Skin epidermis (tissue), 12 donors: ENCODE results near the gene CDY2B.
"Not testable (repeated sequence)": the region's sequence is repeated elsewhere in the genome, so short reads cannot be mapped to it uniquely, and the experiment has no call there.

Experiments used
- H3K27ac ChIP-seq, 21 experiments: fragments of 200-600 bp; sonication (generic) in 11 of 21; one replicate each; pipeline ENCODE4 v1.5.0; 2020; ENCODE audit warnings: mild to moderate bottlenecking in 3 of 21, inconsistent platforms in 2 of 21, moderate library complexity in 2 of 21
- H3K4me3 ChIP-seq, 7 experiments: fragments of 200-600 bp; sonication (generic) in 2 of 7; one replicate each; pipeline ENCODE4 v1.5.0; 2020; ENCODE audit warnings: inconsistent platforms in 2 of 7, mild to moderate bottlenecking in 2 of 7, moderate library complexity in 1 of 7

Gene CDY2B, protein sequence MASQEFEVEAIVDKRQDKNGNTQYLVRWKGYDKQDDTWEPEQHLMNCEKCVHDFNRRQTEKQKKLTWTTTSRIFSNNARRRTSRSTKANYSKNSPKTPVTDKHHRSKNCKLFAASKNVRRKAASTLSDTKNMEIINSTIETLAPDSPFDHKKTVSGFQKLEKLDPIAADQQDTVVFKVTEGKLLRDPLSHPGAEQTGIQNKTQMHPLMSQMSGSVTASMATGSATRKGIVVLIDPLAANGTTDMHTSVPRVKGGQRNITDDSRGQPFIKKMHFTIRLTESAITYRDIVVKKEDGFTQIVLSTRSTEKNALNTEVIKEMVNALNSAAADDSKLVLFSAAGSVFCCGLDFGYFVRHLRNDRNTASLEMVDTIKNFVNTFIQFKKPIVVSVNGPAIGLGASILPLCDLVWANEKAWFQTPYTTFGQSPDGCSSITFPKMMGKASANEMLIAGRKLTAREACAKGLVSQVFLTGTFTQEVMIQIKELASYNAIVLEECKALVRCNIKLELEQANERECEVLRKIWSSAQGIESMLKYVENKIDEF

DNA sequence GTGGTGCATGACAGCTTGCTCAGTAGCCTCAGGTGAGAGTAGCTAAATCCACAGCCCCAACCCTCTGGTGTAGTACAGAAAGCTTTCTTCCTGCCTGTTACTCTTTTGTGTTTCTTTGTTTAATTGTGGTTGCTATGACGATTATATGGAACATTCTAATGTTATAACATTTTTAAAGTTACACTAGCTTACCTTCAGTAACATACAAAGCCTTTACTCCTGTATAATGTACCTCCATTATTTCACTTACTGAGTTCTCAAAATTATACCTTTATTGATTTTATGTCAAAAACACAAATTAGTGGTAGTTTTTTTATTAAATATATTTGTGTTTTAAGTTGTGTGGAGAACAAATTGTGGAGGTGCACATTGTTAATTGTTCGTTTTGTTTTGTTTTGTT, at the start of gene CDY2B:
TSS of gene CDY2B (minus strand) at position 101 of the 400 bp plus-strand sequence. CDS start 328 bp downstream, outside the sequence.
- not testable (repeated sequence) for H3K4me3 ChIP-seq, H3K27ac ChIP-seq

DNA sequence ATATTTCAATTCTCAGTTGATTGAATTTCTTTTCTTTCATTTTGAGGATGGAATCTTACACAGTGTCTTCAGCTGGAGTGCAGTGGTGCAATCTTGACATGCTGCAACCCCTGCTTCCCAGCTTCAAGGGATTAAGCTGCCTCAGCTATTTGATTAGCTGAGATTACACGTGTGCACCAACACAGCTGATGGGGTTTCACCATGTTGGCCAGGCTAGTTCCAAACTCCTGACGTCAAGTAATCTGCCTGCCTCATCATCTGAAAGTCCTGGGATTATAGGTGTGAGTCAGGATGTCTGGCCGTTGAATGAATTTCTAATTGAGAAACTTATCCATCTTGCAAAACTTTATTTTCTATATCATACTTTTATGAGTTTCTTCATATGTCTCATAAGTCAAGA, 28.0 kb upstream of the CDY2B start:
- not testable (repeated sequence) for H3K4me3 ChIP-seq, H3K27ac ChIP-seq

GRCh38 chrY:17907351-17907750, 27.3 kb upstream of the CDY2B start:
- H3K4me3 ChIP-seq, H3K27ac ChIP-seq: not testable (repeated sequence)

- not testable (repeated sequence) for H3K4me3 ChIP-seq, H3K27ac ChIP-seq
These were observed 1.7 kb upstream of the CDY2B start for GRCh38 chrY:17881697-17882096.

DNA sequence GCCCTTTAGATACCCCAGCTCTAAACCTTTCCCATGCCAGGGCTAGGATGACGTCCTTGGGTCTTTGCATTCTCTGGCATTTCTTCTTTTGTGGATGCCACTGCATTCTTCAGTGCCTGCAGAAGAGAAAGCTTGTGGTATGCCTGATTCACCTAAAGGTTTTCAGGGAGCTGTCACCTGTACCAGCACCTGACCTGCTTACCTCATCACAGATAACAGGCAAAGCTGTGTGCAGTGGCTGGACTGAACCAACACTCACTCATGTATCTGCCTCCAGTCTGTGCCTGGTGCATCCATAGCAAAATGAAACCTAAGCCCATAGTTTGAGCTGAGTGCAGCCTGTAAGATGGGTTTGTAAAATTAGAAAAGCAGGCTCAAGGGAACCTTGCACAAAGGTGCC, 3.3 kb downstream of the CDY2B start:
- not testable (repeated sequence) for H3K4me3 ChIP-seq, H3K27ac ChIP-seq

- not testable (repeated sequence) for H3K27ac ChIP-seq, H3K4me3 ChIP-seq
These were observed 4.6 kb downstream of the CDY2B start for GRCh38 chrY:17875401-17875800.

- H3K27ac ChIP-seq, H3K4me3 ChIP-seq: not testable (repeated sequence)
These were observed 8.7 kb downstream of the CDY2B start for GRCh38 chrY:17871194-17871903.

DNA sequence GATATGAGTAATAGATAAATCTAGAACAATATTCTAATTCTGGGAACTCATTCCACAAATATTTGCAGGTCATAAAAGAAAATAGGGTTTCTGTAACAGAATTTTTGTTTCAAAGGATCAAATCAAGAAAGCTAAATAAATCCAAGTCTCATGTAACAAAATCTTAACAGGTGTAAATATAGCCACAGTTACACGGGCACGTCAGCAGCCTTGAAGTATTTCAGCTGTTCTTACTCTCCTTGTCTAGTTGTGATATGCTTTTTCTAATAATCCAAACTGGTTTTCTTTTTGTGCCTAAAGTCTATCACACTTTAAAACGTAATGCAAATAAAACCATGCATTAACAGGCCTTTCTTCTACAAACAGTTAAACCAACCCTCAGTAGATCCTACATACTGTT, 9.3 kb downstream of the CDY2B start:
- H3K27ac ChIP-seq = not testable (repeated sequence)

GRCh38 chrY:17867850-17868249, 12.2 kb downstream of the CDY2B start:
- not testable (repeated sequence) for H3K27ac ChIP-seq, H3K4me3 ChIP-seq

More for the DNA sequence above, 9.3 kb downstream of the CDY2B start:
- not testable (repeated sequence) for H3K4me3 ChIP-seq

- H3K4me3 ChIP-seq = not testable (repeated sequence)
These were observed 19.4 kb downstream of the CDY2B start for GRCh38 chrY:17860634-17861033.

GRCh38 chrY:17856963-17857848, 22.8 kb downstream of the CDY2B start:
- H3K4me3 ChIP-seq, H3K27ac ChIP-seq: not testable (repeated sequence)

More at GRCh38 chrY:17860634-17861033, 19.4 kb downstream of the CDY2B start:
- not testable (repeated sequence) for H3K27ac ChIP-seq

GRCh38 chrY:17856508-17856907, 23.5 kb downstream of the CDY2B start:
- not testable (repeated sequence) for H3K27ac ChIP-seq, H3K4me3 ChIP-seq

GRCh38 chrY:17849131-17849530, 30.9 kb downstream of the CDY2B start:
- not testable (repeated sequence) for H3K27ac ChIP-seq, H3K4me3 ChIP-seq

DNA sequence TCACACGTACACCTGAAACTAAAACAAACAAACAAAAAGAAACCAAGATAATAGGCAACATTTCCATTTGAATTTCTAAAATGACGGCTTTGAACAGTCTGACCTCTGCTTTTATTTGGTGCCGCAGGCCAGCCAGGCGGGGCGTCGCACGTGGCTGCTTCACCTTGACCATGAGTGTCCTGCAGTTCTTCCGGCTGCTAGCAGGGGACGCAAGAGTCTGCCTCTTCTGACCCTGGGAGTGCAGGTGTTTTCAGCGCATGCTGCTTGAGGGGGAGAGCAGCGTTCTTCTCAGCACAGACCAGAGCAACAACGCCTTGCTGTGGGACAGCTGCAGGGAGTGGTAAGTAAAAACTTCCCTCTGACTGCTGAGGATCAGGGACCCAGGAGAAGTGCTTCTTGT, 47.9 kb downstream of the CDY2B start:
- not testable (repeated sequence) for H3K27ac ChIP-seq, H3K4me3 ChIP-seq
